Prostate gland (tissue), 2 donors: ENCODE data around the gene C18orf63. TPM values are rescaled to one million over a fixed set of nuclear protein-coding genes. Genes with fewer than 3 reads are reported as not detected.

Source experiments
- DNase-seq: peaks from one replicate; pipeline ENCODE4 v3.0.0-alpha.2; 2019; ENCODE audit warnings: low spot score
- H3K27ac ChIP-seq, 2 donors: fragments of 200-600 bp; sonication (generic); 2 replicates each; pipeline ENCODE4 v1.5.1; 2017 to 2019
- H3K27me3 ChIP-seq: fragments of 200-600 bp; sonication (generic); replicated peaks from 2 replicates; pipeline ENCODE4 v1.5.1; 2019; ENCODE audit not compliant: insufficient read depth
- H3K36me3 ChIP-seq, 2 donors: fragments of 200-600 bp; sonication (generic); 1 replicate in 1 of 2; 2 replicates in 1 of 2; pipeline versions ENCODE4 v1.5.1 to v1.8.1; 2017 to 2019
- H3K4me1 ChIP-seq: fragments of 200-600 bp; sonication (generic); replicated peaks from 2 replicates; pipeline ENCODE4 v1.5.1; 2019
- H3K4me3 ChIP-seq, 2 donors: fragments of 200-600 bp; sonication (generic); 2 replicates each; pipeline ENCODE4 v1.5.1; 2017 to 2019
- H3K9me3 ChIP-seq: fragments of 200-600 bp; sonication (generic); 2 replicates; pipeline ENCODE4 v1.5.1; 2017
- CTCF ChIP-seq, 4 experiments: fragments of 200-600 bp in 2 of 4; fragments of 450-650 bp in 2 of 4; sonication (generic) in 2 of 4; IDR thresholded peaks; 1 replicate in 3 of 4; 2 replicates in 1 of 4; pipeline ENCODE4 v1.5.1; 2016 to 2019; ENCODE audit warnings: antibody characterized with exemption in 4 of 4, mild to moderate bottlenecking in 2 of 4, moderate library complexity in 2 of 4
- POLR2A ChIP-seq: fragments of 450-650 bp; IDR thresholded peaks from one replicate; pipeline ENCODE4 v1.6.1; 2016; ENCODE audit warnings: antibody characterized with exemption, mild to moderate bottlenecking
- POLR2AphosphoS5 ChIP-seq: sonication (generic); formaldehyde crosslinking; IDR thresholded peaks from one replicate; pipeline ENCODE4 v1.6.1; 2017; ENCODE audit warnings: antibody characterized with exemption
- whole genome bisulfite sequencing: methylation state at CpG from one replicate; pipeline ENCODE4 v1.1.5; 2018; 5-methylcytosine and 5-hydroxymethylcytosine counted together
- intact Hi-C: fragments of 100-400 bp; cut with DNase I; formaldehyde crosslinking; loops from one replicate; pipeline ENCODE4 v1.14.2; 2022
- total RNA-seq, 2 donors: library from RNA; depleted of rRNA; stranded (reverse); fragments of >200 nt; gene quantifications; one replicate each; pipeline ENCODE4 v1.1.0, GENCODE V29; 2016

C18orf63 gene
- total RNA-seq, 2 donors from 2014 or later = 4.7 TPM; not detected in 1

GRCh38 chr18:74277296-74277695, 38.3 kb upstream of the C18orf63 start:
- whole genome bisulfite sequencing = 90% methylated on average over 2 of the region's 2 CpGs
- no peak for DNase-seq
- Histone ChIP-seq H3K4me1 (no peaks in the 10 kb centered on the region), H3K27ac (no peak overlapping the region), H3K4me3 (no peak overlapping the region), H3K36me3 (no peaks in the 10 kb centered on the region), H3K9me3 (no peaks in the 10 kb centered on the region), H3K27me3 (no peaks in the 10 kb centered on the region)
- intact Hi-C loops = no loop called here
- no peak for TF ChIP-seq POLR2AphosphoS5
- no peak for TF ChIP-seq CTCF (IDR thresholded peaks at IDR 0.05)
- no peak for TF ChIP-seq POLR2A

GRCh38 chr18:74278058-74278457, 37.6 kb upstream of the C18orf63 start:
- H3K4me3 ChIP-seq = no peak overlapping the region
- TF ChIP-seq POLR2A (no peak), CTCF (IDR thresholded peaks at IDR 0.05) (no peak), POLR2AphosphoS5 (no peak)
- H3K27me3 ChIP-seq = no peaks in the 10 kb centered on the region
- intact Hi-C loops = no loop called here
- H3K36me3 ChIP-seq = no peaks in the 10 kb centered on the region
- DNase-seq = no peak
- no peak overlapping the region for H3K27ac ChIP-seq
- no peaks in the 10 kb centered on the region for H3K9me3 ChIP-seq
- 85% methylated on average over 7 of the region's 7 CpGs for WGBS
- no peaks in the 10 kb centered on the region for H3K4me1 ChIP-seq

- H3K9me3 ChIP-seq = no peaks in the 10 kb centered on the region
- peaks cover 5% of the 10 kb centered on the region for H3K4me1 ChIP-seq
- H3K27ac ChIP-seq = no peak overlapping the region
- no peaks in the 10 kb centered on the region for H3K36me3 ChIP-seq
- no peak for TF ChIP-seq POLR2AphosphoS5
- intact Hi-C loops = no loop called here
- DNase-seq = no peak
- H3K4me3 ChIP-seq = no peak overlapping the region
- no peaks in the 10 kb centered on the region for H3K27me3 ChIP-seq
- 96% methylated on average over 7 of the region's 7 CpGs for WGBS
Measured at GRCh38 chr18:74278983-74279382, 36.7 kb upstream of the C18orf63 start.

- Histone ChIP-seq H3K4me3 (no peak overlapping the region), H3K36me3 (no peaks in the 10 kb centered on the region), H3K27ac (peak overlapping the region in 1 of 2 donors; percentile 29), H3K9me3 (no peaks in the 10 kb centered on the region), H3K27me3 (no peaks in the 10 kb centered on the region), H3K4me1 (peaks cover 14% of the 10 kb centered on the region)
- no peak for TF ChIP-seq POLR2AphosphoS5
- no peak for TF ChIP-seq POLR2A
- no peak for TF ChIP-seq CTCF (IDR thresholded peaks at IDR 0.05)
- WGBS = 77% methylated on average over 4 of the region's 4 CpGs
- no peak for DNase-seq
- intact Hi-C loops = no loop called here
Measured at GRCh38 chr18:74281011-74281979, 34.3 kb upstream of the C18orf63 start.

- Histone ChIP-seq H3K4me3 (no peak overlapping the region), H3K4me1 (peaks cover 14% of the 10 kb centered on the region), H3K9me3 (no peaks in the 10 kb centered on the region), H3K36me3 (no peaks in the 10 kb centered on the region), H3K27me3 (no peaks in the 10 kb centered on the region), H3K27ac (peak overlapping the region; percentile 29 to 48)
- no peak for DNase-seq
- intact Hi-C loops = no loop called here
- no peak for TF ChIP-seq POLR2A
- TF ChIP-seq CTCF (IDR thresholded peaks at IDR 0.05) = no peak
- TF ChIP-seq POLR2AphosphoS5 = no peak
- whole genome bisulfite sequencing = 56% methylated on average over 12 of the region's 12 CpGs
Measured at GRCh38 chr18:74281980-74282754, 33.5 kb upstream of the C18orf63 start.
